Head of caudate nucleus (tissue), 42 donors: Measurements from ENCODE around the gene SPRR1A.
"Not testable (repeated sequence)": the region's sequence is repeated elsewhere in the genome, so short reads cannot be mapped to it uniquely, and the experiment has no call there.

Experiments used
- DNase-seq, 42 donors: peaks; one replicate each; pipeline versions ENCODE4 v3.0.0 to v3.0.0-alpha.2; 2020 to 2021; ENCODE audit warnings: mixed read lengths in 7 of 42
- intact Hi-C: fragments of 100-400 bp; cut with DNase I; formaldehyde crosslinking; loops from one replicate; pipeline ENCODE4 v1.15.0; 2022

Gene SPRR1A

DNA sequence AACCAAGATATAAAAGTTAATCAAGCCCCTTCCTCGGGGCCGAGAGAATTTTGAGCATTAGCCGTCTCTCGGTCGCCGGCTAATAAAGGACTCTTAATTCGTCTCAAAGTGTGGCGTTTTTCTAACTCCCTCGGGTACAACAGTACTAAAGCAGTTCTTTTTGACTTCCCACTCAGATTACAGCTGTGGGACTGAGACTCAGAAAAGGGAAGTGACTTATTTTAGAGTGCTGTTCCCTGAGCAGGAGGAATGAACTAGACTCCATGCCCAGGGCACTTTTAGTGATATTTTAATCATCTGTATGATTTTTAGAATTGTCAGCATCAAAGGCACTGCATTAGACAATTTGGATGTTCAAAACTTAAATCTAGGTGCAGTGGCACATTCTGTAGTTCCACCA, 38.5 kb downstream of the SPRR1A start:
- DNase-seq, intact Hi-C loops: not testable (repeated sequence)

DNA sequence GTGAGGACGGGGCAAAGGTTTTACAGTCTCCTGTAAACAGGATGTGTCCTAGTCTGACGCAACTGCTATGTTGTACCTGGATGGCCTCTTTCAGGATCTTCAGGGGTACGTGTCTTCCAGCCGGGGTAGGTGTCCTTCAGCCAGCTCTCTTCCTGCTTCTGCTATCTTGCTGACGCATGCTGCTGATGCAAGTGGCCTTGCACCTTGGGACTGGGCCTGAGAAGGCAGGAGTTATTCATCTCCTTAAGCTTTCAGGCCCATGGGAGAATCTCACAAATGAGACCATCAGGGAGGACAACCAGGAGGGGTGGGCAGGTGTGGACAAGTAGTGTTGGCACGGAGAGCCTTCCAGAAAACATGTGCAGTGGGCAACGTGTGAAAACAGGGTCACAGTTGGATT, 39.2 kb downstream of the SPRR1A start:
- DNase-seq: no peak

GRCh38 chr1:153024413-153024812, 40.5 kb downstream of the SPRR1A start:
- intact Hi-C loops: no loop called here

More for the DNA sequence above, 39.2 kb downstream of the SPRR1A start:
- intact Hi-C loops: no loop called here

GRCh38 chr1:153025797-153026196, 41.9 kb downstream of the SPRR1A start:
- DNase-seq: no peak
- intact Hi-C loops: no loop called here

More at GRCh38 chr1:153024413-153024812, 40.5 kb downstream of the SPRR1A start:
- DNase-seq: no peak

GRCh38 chr1:153028766-153029165, 44.9 kb downstream of the SPRR1A start:
- intact Hi-C loops: no loop called here

GRCh38 chr1:153030895-153031294, 47.0 kb downstream of the SPRR1A start, which contains the start of gene SPRR1B:
TSS of gene SPRR1B (plus strand) at chr1:153031203. CDS start at chr1:153032346, 1,143 bp downstream.
- no peak for DNase-seq
- intact Hi-C loops: no loop called here

More at GRCh38 chr1:153028766-153029165, 44.9 kb downstream of the SPRR1A start:
- DNase-seq: no peak

- intact Hi-C loops: no loop called here
- no peak for DNase-seq
Measured at GRCh38 chr1:153032073-153032472, 48.2 kb downstream of the SPRR1A start.

- peak in 33 of 42 donors; percentile 6 to 81 (median 32) for DNase-seq
- intact Hi-C loops: no loop called here
Measured at GRCh38 chr1:153032677-153033308, 48.9 kb downstream of the SPRR1A start.

DNA sequence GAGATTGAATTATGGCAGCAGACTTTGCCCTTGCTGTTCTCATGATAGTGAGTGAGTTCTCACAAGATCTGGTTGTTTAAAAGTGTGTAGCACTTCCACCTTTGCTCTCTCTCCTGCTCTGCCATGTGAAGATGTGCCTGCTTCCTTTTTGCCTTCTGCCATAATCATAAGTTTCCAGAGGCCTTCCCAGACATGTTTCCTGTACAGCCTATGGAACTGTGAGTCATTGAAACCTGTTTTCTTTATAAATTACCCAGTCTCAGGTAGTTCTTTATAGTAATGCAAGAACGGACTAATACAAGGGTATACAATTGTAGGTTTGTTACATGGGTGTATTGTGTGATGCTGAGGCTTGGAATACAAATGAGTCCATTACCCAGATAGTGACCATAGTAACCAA, 51.3 kb downstream of the SPRR1A start:
- DNase-seq: no peak
- intact Hi-C loops: no loop called here
